Heart left ventricle (tissue), 16 donors: Measurements from ENCODE around the gene EWSR1. TPM values are rescaled to one million over a fixed set of nuclear protein-coding genes. Genes with fewer than 3 reads are reported as not detected.
A peak's percentile ranks its signal among the peaks of the same experiment; 100 is the strongest.

Source experiments
- ATAC-seq, 4 donors: fragments of 200-7000 bp; cut with Tn5 transposase; one replicate each; pipeline ENCODE4 v1.9.1; 2020 to 2022; ENCODE audit warnings: moderate library complexity in 4 of 4, mild to moderate bottlenecking in 3 of 4, moderate number of reproducible peaks in 1 of 4
- DNase-seq, 5 donors: peaks; one replicate each; pipeline ENCODE4 v3.0.0-alpha.2; 2020
- H3K27ac ChIP-seq, 12 donors: fragments of 200-600 bp; sonication (generic) in 4 of 12; one replicate each; pipeline versions ENCODE4 v1.5.0 to v1.8.0; 2016 to 2022; ENCODE audit warnings: mild to moderate bottlenecking in 2 of 12
- H3K27me3 ChIP-seq, 9 donors: fragments of 200-600 bp; sonication (generic) in 2 of 9; one replicate each; pipeline versions ENCODE4 v1.5.1 to v1.8.0; 2016 to 2022; ENCODE audit warnings: mild to moderate bottlenecking in 3 of 9
- H3K36me3 ChIP-seq, 9 donors: fragments of 200-600 bp; sonication (generic) in 2 of 9; one replicate each; pipeline versions ENCODE4 v1.5.0 to v1.8.0; 2018 to 2022; ENCODE audit warnings: mild to moderate bottlenecking in 2 of 9
- H3K4me1 ChIP-seq, 12 donors: fragments of 200-600 bp; sonication (generic) in 4 of 12; one replicate each; pipeline versions ENCODE4 v1.5.0 to v1.8.0; 2016 to 2022; ENCODE audit warnings: mild to moderate bottlenecking in 3 of 12
- H3K4me3 ChIP-seq, 12 donors: fragments of 200-600 bp; sonication (generic) in 4 of 12; one replicate each; pipeline versions ENCODE4 v1.5.0 to v1.8.0; 2017 to 2022; ENCODE audit warnings: mild to moderate bottlenecking in 9 of 12, moderate library complexity in 4 of 12
- H3K9me3 ChIP-seq, 12 donors: fragments of 200-600 bp; sonication (generic) in 4 of 12; one replicate each; pipeline versions ENCODE4 v1.5.0 to v1.8.0; 2016 to 2022; ENCODE audit warnings: mild to moderate bottlenecking in 1 of 12
- CTCF ChIP-seq, 12 donors: fragments of 200-600 bp; sonication (generic) in 4 of 12; IDR thresholded peaks; one replicate each; pipeline versions ENCODE4 v1.5.0 to v1.8.0; 2018 to 2022; ENCODE audit warnings: antibody characterized with exemption in 12 of 12, mild to moderate bottlenecking in 5 of 12
- POLR2A ChIP-seq, 2 donors: fragments of 450-650 bp; IDR thresholded peaks; one replicate each; pipeline ENCODE4 v1.6.1; 2017; ENCODE audit warnings: antibody characterized with exemption in 2 of 2, mild to moderate bottlenecking in 2 of 2, moderate library complexity in 2 of 2
- whole genome bisulfite sequencing, 4 donors: extraction: QIAGEN DNeasy Blood & Tissue Kit in 2 of 4; methylation state at CpG; one replicate each; pipeline versions ENCODE4 v1.1.5 to v1.1.7; 2013 to 2018; 5-methylcytosine and 5-hydroxymethylcytosine counted together
- intact Hi-C, 10 donors: fragments of 100-400 bp; cut with DNase I; formaldehyde crosslinking; loops; one replicate each; pipeline versions ENCODE4 v1.11.1 to v1.14.2; 2022
- polyA plus RNA-seq, 2 donors: library from polyadenylated mRNA; stranded (reverse); fragments of 200-250 nt; gene quantifications; one replicate each; pipeline ENCODE4 v1.2.3, GENCODE V29; 2013
- total RNA-seq, 9 donors: library from RNA; depleted of rRNA in 2 of 9; stranded (reverse); fragments of >200 nt in 2 of 9; fragmentation: NEBNext Ultra II Directional in 3 of 9; extraction: Animal tissue kit (Norgen Biotek cat#: 25700) in 3 of 9; gene quantifications; one replicate each; pipeline versions ENCODE4 v1.1.0 to v1.2.4, GENCODE V29; 2016 to 2023
- donor health status: ischemic (EF 13 %, LVEDD 7.1; RV severe dilation, severe dysfunction).
- donor health status: healthy with polysubstance abuse.
- donor health status: DM: no; HTN: yes; CAD: no.
- donor health status: DM: no; HTN: no; CAD: no.
- donor health status: ischemic (EF 25% LVEDD 6.9; RV normal size, moderate dysfunction).
- donor health status: ischemic (EF 25% LVEDD 5.7; RV mildly dilated, moderate dysfunction).
- donor health status: healthy.
- donor health status: DM: yes; HTN: yes; CAD: no.
- donor health status: ischemic (EF 35%, LVEDD 5.7; RV mildly dilated, moderate dysfunction).
- donor health status: nonischemic (EF 11% LVEDD 7.7; RV severe dilation, severe dysfunction).
- donor health status: DM: yes; HTN: yes; CAD: no.
- donor health status: PGD.
- donor health status: ischemic (EF 29% LVEDD 5.4; RV normal size, mild dysfunction).
- donor health status: nonischemic (EF 23%, LVEDD 6.1; RV moderate dilation, normal function).

Gene EWSR1
- total and polyA plus RNA-seq, 11 donors: 94.3 to 202 (median 138) TPM

GRCh38 chr22:29330753-29331152 is 62.7 kb downstream of the EWSR1 start:
- Histone ChIP-seq H3K4me3 (no peak overlapping the region), H3K36me3 (peaks cover 0 to 98% (median 64%) of the 10 kb centered on the region in 9 donors), H3K4me1 (peaks cover 0 to 10% (median 0%) of the 10 kb centered on the region in 12 donors), H3K27ac (no peak overlapping the region), H3K27me3 (no peaks in the 10 kb centered on the region), H3K9me3 (no peaks in the 10 kb centered on the region)
- 44 to 76% (median 47%) methylated on average over 7 to 9 of the region's 9 CpGs for whole genome bisulfite sequencing, 4 donors
- peak in 4 of 5 donors; percentile 53 to 62 (median 57) for DNase-seq
- peak in 2 of 4 donors; percentile 45 to 60 for ATAC-seq
- intact Hi-C loops: no loop called here
- TF ChIP-seq POLR2A (IDR thresholded peaks at IDR 0.05) (no peak), CTCF (IDR thresholded peaks at IDR 0.05) (no peak)

GRCh38 chr22:29331213-29331612 is 63.1 kb downstream of the EWSR1 start:
- Histone ChIP-seq H3K27ac (no peak overlapping the region), H3K9me3 (no peaks in the 10 kb centered on the region), H3K4me3 (no peak overlapping the region), H3K36me3 (peaks cover 0 to 98% (median 69%) of the 10 kb centered on the region in 9 donors), H3K4me1 (peaks cover 0 to 10% (median 0%) of the 10 kb centered on the region in 12 donors), H3K27me3 (no peaks in the 10 kb centered on the region)
- TF ChIP-seq POLR2A (IDR thresholded peaks at IDR 0.05) (no peak), CTCF (IDR thresholded peaks at IDR 0.05) (no peak)
- intact Hi-C loops: no loop called here
- DNase-seq (no peak), ATAC-seq (no peak)
- WGBS, 4 donors: 92 to 95% (median 93%) methylated on average over 8 of the region's 8 CpGs

- TF ChIP-seq POLR2A (IDR thresholded peaks at IDR 0.05) (no peak), CTCF (IDR thresholded peaks at IDR 0.05) (no peak)
- peaks cover 0 to 98% (median 74%) of the 10 kb centered on the region in 9 donors for H3K36me3 ChIP-seq
- 84 to 91% (median 88%) methylated on average over 14 of the region's 14 CpGs for WGBS, 4 donors
- no peaks in the 10 kb centered on the region for H3K9me3 ChIP-seq
- H3K4me1 ChIP-seq: peaks cover 0 to 12% (median 0%) of the 10 kb centered on the region in 12 donors
- intact Hi-C loops: no loop called here
- no peak overlapping the region for H3K4me3 ChIP-seq
- no peak for DNase-seq
- no peak overlapping the region for H3K27ac ChIP-seq
- H3K27me3 ChIP-seq: no peaks in the 10 kb centered on the region
- ATAC-seq: no peak
Measured at GRCh38 chr22:29331658-29332300, 63.7 kb downstream of the EWSR1 start.

DNA sequence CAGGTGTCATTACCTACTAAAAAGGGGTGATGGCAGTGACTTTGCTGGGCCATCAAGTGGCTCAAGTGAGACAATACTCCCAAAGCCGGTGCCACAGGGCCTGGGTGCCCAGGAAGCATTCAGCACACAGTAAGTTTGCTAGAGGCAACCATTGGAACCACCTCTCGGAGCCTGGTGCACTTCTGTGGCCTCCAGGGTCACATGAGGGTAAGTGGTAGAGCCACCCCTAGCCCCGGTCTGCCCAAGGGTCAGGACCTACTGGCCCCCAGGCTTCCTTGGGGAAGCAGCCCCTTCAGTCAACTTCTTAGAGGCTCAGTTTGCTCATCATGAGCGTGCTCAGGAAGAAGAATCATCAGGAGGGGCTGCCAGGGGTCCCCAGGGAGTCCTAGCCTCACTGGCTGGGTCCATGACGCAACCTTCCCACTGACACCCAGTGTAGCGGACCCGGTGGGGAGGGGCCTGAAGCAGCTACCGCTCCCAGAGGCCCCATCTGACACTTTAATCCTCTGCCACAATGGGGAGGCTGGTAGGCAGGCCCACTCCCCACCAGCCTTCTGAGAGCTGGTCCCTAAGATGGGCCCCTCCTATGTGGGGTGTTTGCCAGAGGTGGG is 64.9 kb downstream of the EWSR1 start:
- WGBS, 4 donors: 95 to 97% (median 95%) methylated on average over 5 to 8 of the region's 8 CpGs
- H3K36me3 ChIP-seq: peaks cover 0 to 98% (median 71%) of the 10 kb centered on the region in 9 donors
- no peaks in the 10 kb centered on the region for H3K9me3 ChIP-seq
- H3K4me1 ChIP-seq: peaks cover 0 to 18% (median 0%) of the 10 kb centered on the region in 12 donors
- TF ChIP-seq POLR2A (IDR thresholded peaks at IDR 0.05) (no peak), CTCF (IDR thresholded peaks at IDR 0.05) (no peak)
- no peaks in the 10 kb centered on the region for H3K27me3 ChIP-seq
- intact Hi-C loops: no loop called here
- ATAC-seq: no peak
- no peak overlapping the region for H3K27ac ChIP-seq
- no peak for DNase-seq
- no peak overlapping the region for H3K4me3 ChIP-seq
